Measurements from ENCODE around the gene SH3RF3.

SH3RF3 gene

GRCh38 chr2:109243526-109244303 lies 114.7 kb downstream of the SH3RF3 start:
- no peak for DNase-seq (ENCODE audit: low read depth)

GRCh38 chr2:109244304-109244582 lies 115.2 kb downstream of the SH3RF3 start:
- DNase-seq (ENCODE audit: low read depth), result no peak

- DNase-seq (ENCODE audit: low read depth), result no peak
Observed at GRCh38 chr2:109244750-109245382, 115.9 kb downstream of the SH3RF3 start.

GRCh38 chr2:109246176-109246575 lies 117.2 kb downstream of the SH3RF3 start:
- no peak for DNase-seq (ENCODE audit: low read depth)

- DNase-seq (ENCODE audit: low read depth), result no peak
Observed at GRCh38 chr2:109246616-109247015, 117.6 kb downstream of the SH3RF3 start.

GRCh38 chr2:109247340-109247739 lies 118.3 kb downstream of the SH3RF3 start:
- DNase-seq (ENCODE audit: low read depth), result no peak

GRCh38 chr2:109247812-109248211 lies 118.8 kb downstream of the SH3RF3 start:
- no peak for DNase-seq (ENCODE audit: low read depth)

- DNase-seq (ENCODE audit: low read depth), result no peak
Observed at GRCh38 chr2:109248590-109248989, 119.6 kb downstream of the SH3RF3 start.

- DNase-seq (ENCODE audit: low read depth), result no peak
Observed at GRCh38 chr2:109253217-109253616, 124.2 kb downstream of the SH3RF3 start.

- no peak for DNase-seq (ENCODE audit: low read depth)
Observed at GRCh38 chr2:109254174-109254904, 125.3 kb downstream of the SH3RF3 start.

GRCh38 chr2:109255654-109256053 lies 126.6 kb downstream of the SH3RF3 start:
- DNase-seq (ENCODE audit: low read depth), result no peak

- no peak for DNase-seq (ENCODE audit: low read depth)
Observed at GRCh38 chr2:109256111-109256510, 127.1 kb downstream of the SH3RF3 start.

- no peak for DNase-seq (ENCODE audit: low read depth)
Observed at GRCh38 chr2:109256921-109257320, 127.9 kb downstream of the SH3RF3 start.

- DNase-seq (ENCODE audit: low read depth), result no peak
Observed at GRCh38 chr2:109257653-109258052, 128.6 kb downstream of the SH3RF3 start.

GRCh38 chr2:109258376-109258775 lies 129.4 kb downstream of the SH3RF3 start:
- no peak for DNase-seq (ENCODE audit: low read depth)

GRCh38 chr2:109258905-109259540 lies 130.0 kb downstream of the SH3RF3 start:
- DNase-seq (ENCODE audit: low read depth), result no peak

GRCh38 chr2:109259671-109260070 lies 130.7 kb downstream of the SH3RF3 start:
- no peak for DNase-seq (ENCODE audit: low read depth)

GRCh38 chr2:109260116-109260855 lies 131.3 kb downstream of the SH3RF3 start:
- no peak for DNase-seq (ENCODE audit: low read depth)

GRCh38 chr2:109260886-109261700 lies 132.1 kb downstream of the SH3RF3 start:
- no peak for DNase-seq (ENCODE audit: low read depth)

GRCh38 chr2:109261906-109262631 lies 133.1 kb downstream of the SH3RF3 start:
- DNase-seq (ENCODE audit: low read depth), result no peak
